Activated naive CD4-positive, alpha-beta T cell treated with anti-CD3 and anti-CD28 coated beads for 36 hours (primary cell): Measurements from ENCODE around the gene TRIB2. TPM values are rescaled to one million over a fixed set of nuclear protein-coding genes. Genes with fewer than 3 reads are reported as not detected.
A peak's percentile ranks its signal among the peaks of the same experiment; 100 is the strongest.

Experiments
- CTCF ChIA-PET: fragments of 350-600 bp; sonication (Branson Sonifier 250); formaldehyde crosslinking; loops from one replicate; lab custom pipeline; 2021; ENCODE audit warnings: antibody characterized with exemption; lab: Charles Lee
- DNase-seq: peaks from one replicate; pipeline ENCODE4 v3.0.0-alpha.2; 2020
- H3K27ac Mint-ChIP-seq: one replicate; pipeline ENCODE4 v1.8.0; 2021; ENCODE audit warnings: mild to moderate bottlenecking, mixed read lengths
- H3K27me3 Mint-ChIP-seq: one replicate; pipeline ENCODE4 v1.8.0; 2021; ENCODE audit warnings: low read depth, mixed read lengths
- H3K36me3 Mint-ChIP-seq: one replicate; pipeline ENCODE4 v1.8.0; 2021; ENCODE audit warnings: low read depth, mixed read lengths
- H3K4me1 Mint-ChIP-seq: one replicate; pipeline ENCODE4 v1.8.0; 2021; ENCODE audit warnings: low read depth, mixed read lengths
- H3K4me3 Mint-ChIP-seq: one replicate; pipeline ENCODE4 v1.8.0; 2021; ENCODE audit warnings: mild to moderate bottlenecking, moderate library complexity, mixed read lengths
- H3K9me3 Mint-ChIP-seq: one replicate; pipeline ENCODE4 v1.8.0; 2021; ENCODE audit warnings: mixed read lengths
- intact Hi-C: fragments of 100-400 bp; cut with micrococcal nuclease; formaldehyde crosslinking; loops from one replicate; pipeline ENCODE4 v1.15.1; 2023
- total RNA-seq, 2 experiments: library from RNA; stranded (reverse); gene quantifications; one replicate each; pipeline ENCODE4 v1.2.3, GENCODE V29; 2021

TRIB2 gene
- total RNA-seq, 2 experiments from 2014 or later, result 3.7 to 4.4 TPM

GRCh38 chr2:12716032-12716281, 779 bp upstream of the TRIB2 start:
- Mint-ChIP-seq H3K27me3 (peaks cover 1% of the 10 kb centered on the region), H3K27ac (peak overlapping the region; percentile 63), H3K9me3 (no peaks in the 10 kb centered on the region), H3K36me3 (no peaks in the 10 kb centered on the region), H3K4me3 (peak overlapping the region; percentile 78), H3K4me1 (peaks cover 43% of the 10 kb centered on the region)
- intact Hi-C loops, result loop anchor here (1.0 to 5.0 kb wide), 14 partner anchors 161 to 1029 kb away; no protein-coding TSS in a partner anchor
- peak; percentile 90 for DNase-seq
- CTCF ChIA-PET, result interaction anchor here (0.6 to 4.1 kb wide), 30 partner anchors 9 to 887 kb away, joined by 3 to 33 read pairs (median 4); no protein-coding TSS in a partner anchor

- H3K4me3 Mint-ChIP-seq, result peak overlapping the region; percentile 96
- H3K36me3 Mint-ChIP-seq, result no peaks in the 10 kb centered on the region
- peak; percentile 50 for DNase-seq
- intact Hi-C loops, result loop anchor here (1.0 to 5.0 kb wide), 8 partner anchors 213 to 1030 kb away; no protein-coding TSS in a partner anchor
- H3K4me1 Mint-ChIP-seq, result peaks cover 54% of the 10 kb centered on the region
- H3K27me3 Mint-ChIP-seq, result peaks cover 1% of the 10 kb centered on the region
- no peaks in the 10 kb centered on the region for H3K9me3 Mint-ChIP-seq
- H3K27ac Mint-ChIP-seq, result peak overlapping the region; percentile 76
- CTCF ChIA-PET, result interaction anchor here (0.7 to 4.1 kb wide), 19 partner anchors 10 to 888 kb away, joined by 3 to 33 read pairs (median 6); no protein-coding TSS in a partner anchor
These were observed 667 bp downstream of the TRIB2 start for GRCh38 chr2:12717191-12718014.

- H3K36me3 Mint-ChIP-seq, result no peaks in the 10 kb centered on the region
These were observed 1.4 kb downstream of the TRIB2 start for GRCh38 chr2:12718015-12718671.

GRCh38 chr2:12718711-12719399, 2.1 kb downstream of the TRIB2 start:
- Mint-ChIP-seq H3K36me3 (no peaks in the 10 kb centered on the region), H3K27me3 (peaks cover 1% of the 10 kb centered on the region), H3K9me3 (no peaks in the 10 kb centered on the region), H3K27ac (peak overlapping the region; percentile 68), H3K4me1 (peaks cover 66% of the 10 kb centered on the region), H3K4me3 (peak overlapping the region; percentile 96)
- no peak for DNase-seq
- intact Hi-C loops, result loop anchor here (1.0 to 5.0 kb wide), 6 partner anchors 9 to 1032 kb away; no protein-coding TSS in a partner anchor
- CTCF ChIA-PET, result interaction anchor here (1.3 to 4.1 kb wide), 4 partner anchors 9 to 282 kb away, joined by 3 to 33 read pairs (median 10); no protein-coding TSS in a partner anchor

More at GRCh38 chr2:12718015-12718671, 1.4 kb downstream of the TRIB2 start:
- Mint-ChIP-seq H3K4me1 (peaks cover 62% of the 10 kb centered on the region), H3K27me3 (peaks cover 1% of the 10 kb centered on the region), H3K9me3 (no peaks in the 10 kb centered on the region), H3K4me3 (peak overlapping the region; percentile 96), H3K27ac (peak overlapping the region; percentile 42)
- intact Hi-C loops, result loop anchor here (1.0 to 5.0 kb wide), 4 partner anchors 611 to 1031 kb away; no protein-coding TSS in a partner anchor
- peak; percentile 29 for DNase-seq
- CTCF ChIA-PET, result interaction anchor here (1.3 to 4.1 kb wide), 10 partner anchors 10 to 889 kb away, joined by 3 to 33 read pairs (median 10); no protein-coding TSS in a partner anchor

GRCh38 chr2:12719400-12720277, 2.9 kb downstream of the TRIB2 start:
- H3K4me1 Mint-ChIP-seq, result peaks cover 69% of the 10 kb centered on the region
- H3K36me3 Mint-ChIP-seq, result peaks cover 3% of the 10 kb centered on the region
- no peaks in the 10 kb centered on the region for H3K9me3 Mint-ChIP-seq
- DNase-seq, result no peak
- peaks cover 1% of the 10 kb centered on the region for H3K27me3 Mint-ChIP-seq
- H3K27ac Mint-ChIP-seq, result peak overlapping the region; percentile 68
- H3K4me3 Mint-ChIP-seq, result peak overlapping the region; percentile 96
- CTCF ChIA-PET, result interaction anchor here (0.5 to 2.7 kb wide), 5 partner anchors 18 to 891 kb away, joined by 3 to 17 read pairs (median 5); no protein-coding TSS in a partner anchor
- intact Hi-C loops, result loop anchor here (1.0 to 5.0 kb wide), 5 partner anchors 9 to 1032 kb away; no protein-coding TSS in a partner anchor

- H3K4me3 Mint-ChIP-seq, result no peak overlapping the region
- intact Hi-C loops, result no loop called here
- H3K9me3 Mint-ChIP-seq, result no peaks in the 10 kb centered on the region
- H3K4me1 Mint-ChIP-seq, result peaks cover 71% of the 10 kb centered on the region
- H3K27ac Mint-ChIP-seq, result no peak overlapping the region
- peaks cover 1% of the 10 kb centered on the region for H3K27me3 Mint-ChIP-seq
- CTCF ChIA-PET, result interaction anchor here (0.5 to 2.7 kb wide), 6 partner anchors 19 to 892 kb away, joined by 3 to 17 read pairs (median 4); no protein-coding TSS in a partner anchor
- H3K36me3 Mint-ChIP-seq, result peaks cover 5% of the 10 kb centered on the region
- no peak for DNase-seq
These were observed 3.5 kb downstream of the TRIB2 start for GRCh38 chr2:12720278-12720620.

- H3K36me3 Mint-ChIP-seq, result peaks cover 5% of the 10 kb centered on the region
- H3K4me3 Mint-ChIP-seq, result peak overlapping the region; percentile 5
- intact Hi-C loops, result loop anchor here (1.0 kb wide), 1 partner anchor 286 kb away; no protein-coding TSS in a partner anchor
- no peak overlapping the region for H3K27ac Mint-ChIP-seq
- H3K4me1 Mint-ChIP-seq, result peaks cover 71% of the 10 kb centered on the region
- H3K27me3 Mint-ChIP-seq, result peaks cover 1% of the 10 kb centered on the region
- no peak for DNase-seq
- H3K9me3 Mint-ChIP-seq, result no peaks in the 10 kb centered on the region
- CTCF ChIA-PET, result interaction anchor here (1.0 to 2.7 kb wide), 6 partner anchors 19 to 893 kb away, joined by 3 to 17 read pairs (median 5); no protein-coding TSS in a partner anchor
These were observed 4.1 kb downstream of the TRIB2 start for GRCh38 chr2:12720754-12721378.

- H3K4me1 Mint-ChIP-seq, result peaks cover 77% of the 10 kb centered on the region
- peak; percentile 48 for DNase-seq
- peaks cover 6% of the 10 kb centered on the region for H3K36me3 Mint-ChIP-seq
- peak overlapping the region; percentile 54 for H3K4me3 Mint-ChIP-seq
- CTCF ChIA-PET, result interaction anchor here (0.6 to 2.7 kb wide), 8 partner anchors 12 to 892 kb away, joined by 3 to 17 read pairs (median 4); no protein-coding TSS in a partner anchor
- H3K27ac Mint-ChIP-seq, result peak overlapping the region; percentile 46
- H3K27me3 Mint-ChIP-seq, result peaks cover 1% of the 10 kb centered on the region
- intact Hi-C loops, result loop anchor here (1.0 to 2.0 kb wide), 2 partner anchors 285 to 715 kb away; no protein-coding TSS in a partner anchor
- no peaks in the 10 kb centered on the region for H3K9me3 Mint-ChIP-seq
These were observed 5.1 kb downstream of the TRIB2 start for GRCh38 chr2:12721566-12722446.

- CTCF ChIA-PET, result interaction anchor here (0.6 to 2.7 kb wide), 8 partner anchors 13 to 893 kb away, joined by 3 to 17 read pairs (median 4); no protein-coding TSS in a partner anchor
- H3K4me3 Mint-ChIP-seq, result peak overlapping the region; percentile 54
- intact Hi-C loops, result loop anchor here (2.0 kb wide), 1 partner anchor 716 kb away; no protein-coding TSS in a partner anchor
- no peak overlapping the region for H3K27ac Mint-ChIP-seq
- H3K9me3 Mint-ChIP-seq, result no peaks in the 10 kb centered on the region
- peaks cover 85% of the 10 kb centered on the region for H3K4me1 Mint-ChIP-seq
- no peak for DNase-seq
- H3K36me3 Mint-ChIP-seq, result peaks cover 6% of the 10 kb centered on the region
- H3K27me3 Mint-ChIP-seq, result peaks cover 1% of the 10 kb centered on the region
These were observed 5.9 kb downstream of the TRIB2 start for GRCh38 chr2:12722447-12723316.
